Ovary (tissue), 9 donors: ENCODE measurements around the gene MALRD1. TPM values are rescaled to one million over a fixed set of nuclear protein-coding genes. Genes with fewer than 3 reads are reported as not detected.

Source experiments
- DNase-seq, 5 donors: peaks; one replicate each; pipeline ENCODE4 v3.0.0-alpha.2; 2019 to 2020
- H3K27ac ChIP-seq, 2 donors: fragments of 200-600 bp; one replicate each; pipeline versions ENCODE4 v1.5.1 to v1.8.0; 2019 to 2022
- H3K27me3 ChIP-seq: fragments of 200-600 bp; one replicate; pipeline ENCODE4 v1.8.0; 2022
- H3K36me3 ChIP-seq: fragments of 200-600 bp; sonication (generic); one replicate; pipeline ENCODE4 v1.5.1; 2019
- H3K4me1 ChIP-seq: one replicate; pipeline ENCODE4 v1.8.1; 2013; ENCODE audit warnings: mild to moderate bottlenecking, moderate library complexity; ENCODE audit not compliant: insufficient read depth
- H3K4me3 ChIP-seq: fragments of 200-600 bp; sonication (generic); one replicate; pipeline ENCODE4 v1.5.1; 2017
- H3K9me3 ChIP-seq, 2 donors: fragments of 200-600 bp in 1 of 2; sonication (generic) in 1 of 2; one replicate each; pipeline versions ENCODE4 v1.5.1 to v1.8.1; 2013 to 2019; ENCODE audit warnings: mild to moderate bottlenecking in 1 of 2, moderate library complexity in 1 of 2
- CTCF ChIP-seq, 3 donors: fragments of 450-650 bp in 2 of 3; fragments of 200-600 bp in 1 of 3; IDR thresholded peaks; one replicate each; pipeline versions ENCODE4 v1.5.1 to v1.8.0; 2016 to 2022; ENCODE audit warnings: antibody characterized with exemption in 3 of 3, mild to moderate bottlenecking in 1 of 3
- EP300 ChIP-seq: sonication (generic); formaldehyde crosslinking; IDR thresholded peaks from one replicate; pipeline ENCODE4 v1.6.1; 2017; ENCODE audit warnings: antibody characterized with exemption
- POLR2A ChIP-seq: fragments of 450-650 bp; IDR thresholded peaks from one replicate; pipeline ENCODE4 v1.6.1; 2017; ENCODE audit warnings: antibody characterized with exemption, mild to moderate bottlenecking, moderate library complexity
- WGBS, 3 donors: extraction: QIAGEN DNeasy Blood & Tissue Kit in 1 of 3; methylation state at CpG; one replicate each; pipeline versions ENCODE4 v1.1.5 to v1.1.7; 2013 to 2017; 5-methylcytosine and 5-hydroxymethylcytosine counted together
- intact Hi-C, 4 donors: fragments of 100-400 bp; cut with DNase I; formaldehyde crosslinking; loops; one replicate each; pipeline versions ENCODE4 v1.11.0 to v1.15.1; 2022 to 2023
- polyA plus RNA-seq, 2 donors: library from polyadenylated mRNA; stranded (reverse); fragments of 200-250 nt in 1 of 2; fragments of 350-450 nt in 1 of 2; fragmentation: Illumina TruSeq in 1 of 2; extraction: RNeasy Lipid Tissue Mini Kit (QIAGEN cat#74804) in 1 of 2; gene quantifications; one replicate each; pipeline ENCODE4 v1.2.3, GENCODE V29; 2013 to 2014
- total RNA-seq, 7 donors: library from RNA; depleted of rRNA in 2 of 7; stranded (reverse); fragments of >200 nt in 2 of 7; fragmentation: NEBNext Ultra II Directional in 3 of 7; extraction: Animal tissue kit (Norgen Biotek cat#: 25700) in 3 of 7; gene quantifications; one replicate each; pipeline versions ENCODE4 v1.1.0 to v1.2.4, GENCODE V29; 2016 to 2023
- donor health status: DM: no; HTN: no; CAD: no; lungs with moderate emphysema.
- donor health status: DM: no; HTN: no; CAD: no.
- donor health status: Bipolar disorder and iron deficiency.
- donor health status: DM: yes; HTN: yes; CAD: no.
- donor health status: DM: no; HTN: no; CAD: no.
- donor health status: DM: yes; HTN: yes; CAD: no.

The MALRD1 gene
- total and polyA plus RNA-seq, 9 donors, result 0.56 to 12.1 (median 1.9) TPM

GRCh38 chr10:19299645-19300044 lies 251.0 kb downstream of the MALRD1 start:
- H3K36me3 ChIP-seq, result no peaks in the 10 kb centered on the region
- no peak for DNase-seq
- no peaks in the 10 kb centered on the region for H3K9me3 ChIP-seq
- H3K4me1 ChIP-seq, result no peaks in the 10 kb centered on the region
- no peak overlapping the region for H3K27ac ChIP-seq
- WGBS, 3 donors, result 83 to 87% (median 86%) methylated on average over 3 of the region's 3 CpGs
- intact Hi-C loops, result no loop called here
- TF ChIP-seq CTCF (IDR thresholded peaks at IDR 0.05) (no peak), POLR2A (no peak), EP300 (no peak)
- H3K27me3 ChIP-seq, result no peaks in the 10 kb centered on the region
- no peak overlapping the region for H3K4me3 ChIP-seq

GRCh38 chr10:19302117-19302516 lies 253.5 kb downstream of the MALRD1 start:
- 86 to 91% (median 91%) methylated on average over 4 of the region's 4 CpGs for WGBS, 3 donors
- intact Hi-C loops, result no loop called here
- no peaks in the 10 kb centered on the region for H3K36me3 ChIP-seq
- no peaks in the 10 kb centered on the region for H3K9me3 ChIP-seq
- H3K4me1 ChIP-seq, result no peaks in the 10 kb centered on the region
- no peak overlapping the region for H3K4me3 ChIP-seq
- H3K27ac ChIP-seq, result no peak overlapping the region
- H3K27me3 ChIP-seq, result no peaks in the 10 kb centered on the region
- DNase-seq, result no peak
- no peak for TF ChIP-seq EP300
- TF ChIP-seq POLR2A, result no peak
- TF ChIP-seq CTCF (IDR thresholded peaks at IDR 0.05), result no peak

- intact Hi-C loops, result no loop called here
- no peak for DNase-seq
- WGBS, 3 donors, result 26 to 43% (median 35%) methylated on average over 5 of the region's 5 CpGs
- Histone ChIP-seq H3K27me3 (no peaks in the 10 kb centered on the region), H3K4me3 (no peak overlapping the region), H3K9me3 (no peaks in the 10 kb centered on the region), H3K36me3 (no peaks in the 10 kb centered on the region), H3K27ac (no peak overlapping the region), H3K4me1 (no peaks in the 10 kb centered on the region)
- TF ChIP-seq CTCF (IDR thresholded peaks at IDR 0.05), result no peak
- TF ChIP-seq POLR2A, result no peak
- no peak for TF ChIP-seq EP300
Measured at GRCh38 chr10:19310066-19310465, 261.5 kb downstream of the MALRD1 start.

GRCh38 chr10:19316204-19316870 lies 267.7 kb downstream of the MALRD1 start:
- no peak for TF ChIP-seq POLR2A
- TF ChIP-seq CTCF (IDR thresholded peaks at IDR 0.05), result no peak
- no peak for TF ChIP-seq EP300

More at GRCh38 chr10:19316204-19316870, 267.7 kb downstream of the MALRD1 start:
- 87 to 93% (median 91%) methylated on average over 3 of the region's 3 CpGs for WGBS, 3 donors
- Histone ChIP-seq H3K4me1 (no peaks in the 10 kb centered on the region), H3K27me3 (no peaks in the 10 kb centered on the region), H3K27ac (no peak overlapping the region), H3K4me3 (no peak overlapping the region), H3K9me3 (no peaks in the 10 kb centered on the region), H3K36me3 (no peaks in the 10 kb centered on the region)
- no peak for DNase-seq
- intact Hi-C loops, result no loop called here
